Midbrain (tissue), 1 donor: Measurements from ENCODE around the gene PRR19.

Experiments
- DNase-seq: peaks from one replicate; lab custom pipeline; 2025; lab: John Stamatoyannopoulos, UW

PRR19 gene

DNA sequence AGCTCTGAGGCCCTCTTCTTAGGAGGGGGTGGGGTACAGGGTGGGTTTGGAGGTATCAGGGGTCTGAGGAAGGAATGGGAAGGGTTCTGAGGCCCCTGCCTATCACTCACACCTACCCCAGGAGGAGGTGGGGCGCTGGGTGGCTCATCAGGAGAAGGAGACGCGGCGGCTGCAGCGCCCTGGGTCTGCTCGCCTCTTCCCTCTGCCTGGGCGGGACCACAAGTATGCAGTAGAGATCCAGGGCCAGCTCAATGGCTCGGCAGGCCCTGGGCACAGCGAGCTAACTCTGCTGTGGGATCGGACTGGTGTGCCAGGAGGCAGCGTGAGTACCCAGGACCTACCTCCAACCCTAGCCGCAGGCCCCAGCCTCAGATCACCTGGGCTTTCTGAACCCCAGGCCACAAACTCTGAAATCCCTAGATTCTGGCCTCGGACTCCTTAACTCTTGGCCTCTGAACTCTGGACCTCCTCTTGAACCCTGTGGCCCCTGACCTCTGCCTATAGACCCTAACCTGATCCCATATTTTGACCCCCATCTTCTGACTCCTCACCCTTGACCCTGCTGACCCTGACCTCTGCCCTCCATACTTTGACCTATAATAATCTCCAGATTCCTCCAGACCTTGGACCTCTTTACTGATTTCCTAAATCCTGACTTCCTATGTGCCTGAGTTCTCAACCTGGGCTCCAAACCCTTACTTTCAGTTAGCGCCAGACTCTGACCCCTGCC is 47.6 kb downstream of the PRR19 start:
- DNase-seq: no peak

GRCh38 chr19:42350417-42350816 is 48.5 kb downstream of the PRR19 start:
- DNase-seq: no peak

- no peak for DNase-seq
Measured at GRCh38 chr19:42351079-42351735, 49.3 kb downstream of the PRR19 start.

DNA sequence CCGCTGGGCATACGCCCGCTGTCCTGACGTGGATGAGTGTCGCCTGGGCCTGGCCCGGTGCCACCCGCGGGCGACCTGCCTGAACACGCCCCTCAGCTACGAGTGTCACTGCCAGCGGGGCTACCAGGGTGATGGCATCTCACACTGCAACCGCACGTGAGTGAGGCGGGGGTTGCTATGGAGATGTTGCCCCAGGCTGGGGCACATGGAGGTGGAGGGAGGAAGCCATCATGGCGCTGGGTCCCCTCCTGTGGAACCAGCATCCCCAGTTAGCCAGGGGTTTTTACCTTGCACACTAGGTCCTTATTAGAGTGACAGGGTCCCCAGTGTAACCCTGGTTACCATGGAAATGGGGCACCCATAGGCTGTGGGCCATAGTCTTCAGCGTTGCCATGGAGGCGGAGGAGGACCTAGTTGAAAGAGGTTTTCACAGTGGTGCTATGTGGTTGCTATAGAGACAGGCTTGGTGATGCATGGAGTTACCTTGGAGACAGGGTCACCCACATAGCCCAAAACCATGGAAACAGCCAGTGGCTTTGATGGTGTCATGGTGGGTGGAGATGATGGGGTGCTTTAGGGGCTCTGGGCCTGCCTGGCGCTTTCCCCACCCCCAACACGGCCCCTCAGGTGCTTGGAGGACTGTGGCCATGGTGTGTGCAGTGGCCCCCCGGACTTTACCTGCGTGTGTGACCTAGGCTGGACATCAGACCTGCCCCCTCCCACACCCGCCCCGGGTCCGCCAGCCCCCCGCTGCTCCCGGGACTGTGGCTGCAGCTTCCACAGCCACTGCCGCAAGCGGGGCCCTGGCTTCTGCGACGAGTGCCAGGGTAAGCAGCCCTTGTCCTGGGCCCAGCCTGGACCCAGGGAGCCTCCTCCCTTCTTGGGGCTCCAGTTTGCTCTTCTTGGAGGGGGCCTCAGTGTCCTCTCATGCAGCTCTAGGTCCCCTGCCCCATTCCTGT is 50.6 kb downstream of the PRR19 start:
- DNase-seq: peak; percentile 46

DNA sequence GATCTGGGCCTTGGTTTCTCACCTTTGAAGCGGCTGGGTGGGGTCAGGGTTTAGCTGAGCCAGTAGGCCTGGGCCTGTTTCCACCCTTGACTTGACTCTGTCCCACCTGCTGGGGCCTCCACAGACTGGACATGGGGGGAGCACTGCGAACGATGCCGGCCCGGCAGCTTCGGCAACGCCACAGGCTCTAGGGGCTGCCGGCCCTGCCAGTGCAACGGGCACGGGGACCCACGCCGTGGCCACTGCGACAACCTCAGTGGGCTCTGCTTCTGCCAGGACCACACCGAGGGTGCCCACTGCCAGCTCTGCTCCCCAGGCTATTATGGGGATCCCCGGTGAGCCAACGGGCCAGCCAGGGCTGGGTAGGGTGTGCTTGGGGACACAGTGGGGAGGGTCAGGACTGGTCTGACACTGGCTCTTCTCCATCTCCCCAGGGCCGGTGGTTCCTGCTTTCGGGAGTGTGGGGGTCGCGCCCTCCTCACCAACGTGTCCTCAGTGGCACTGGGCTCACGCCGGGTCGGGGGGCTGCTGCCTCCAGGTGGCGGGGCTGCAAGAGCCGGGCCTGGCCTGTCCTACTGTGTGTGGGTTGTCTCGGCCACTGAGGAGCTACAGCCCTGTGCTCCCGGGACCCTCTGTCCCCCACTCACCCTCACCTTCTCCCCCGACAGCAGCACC is 51.5 kb downstream of the PRR19 start:
- no peak for DNase-seq

DNA sequence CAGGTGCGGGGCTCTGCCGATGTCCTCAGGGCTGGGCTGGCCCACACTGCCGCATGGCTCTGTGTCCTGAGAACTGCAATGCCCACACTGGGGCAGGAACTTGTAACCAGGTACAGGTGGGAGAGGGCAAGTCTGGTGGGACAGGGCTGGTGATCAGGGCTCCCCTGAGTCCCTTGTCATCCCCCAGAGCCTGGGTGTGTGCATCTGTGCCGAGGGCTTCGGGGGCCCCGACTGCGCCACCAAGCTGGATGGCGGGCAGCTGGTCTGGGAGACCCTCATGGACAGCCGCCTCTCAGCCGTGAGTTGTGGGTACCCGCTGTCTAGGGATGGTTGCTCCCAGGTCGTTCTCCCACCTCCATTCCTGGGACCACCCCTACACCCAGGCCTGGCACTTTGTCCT is 54.0 kb downstream of the PRR19 start:
- no peak for DNase-seq

- DNase-seq: no peak
Measured at GRCh38 chr19:42356686-42357085, 54.8 kb downstream of the PRR19 start.

- no peak for DNase-seq
Measured at GRCh38 chr19:42357290-42357689, 55.4 kb downstream of the PRR19 start.
